HepG2 (cell line): Measurements from ENCODE around the gene SLC5A10. TPM values are rescaled to one million over a fixed set of nuclear protein-coding genes. Genes with fewer than 3 reads are reported as not detected.

ENCODE experiments used
- AKAP8 ChIP-seq: sonication (generic); formaldehyde crosslinking; IDR thresholded peaks from 2 replicates; pipeline ENCODE4 v1.5.1; 2020; ENCODE audit warnings: mild to moderate bottlenecking, missing genetic modification reagents
- BHLHE40 ChIP-seq: IDR thresholded peaks from 2 replicates; pipeline ENCODE4 v1.6.1; 2011; ENCODE audit warnings: low read length, improper control_type of control experiment
- CAMTA2 ChIP-seq: sonication (generic); formaldehyde crosslinking; IDR thresholded peaks from 2 replicates; pipeline ENCODE4 v1.4.0; 2020; ENCODE audit warnings: mild to moderate bottlenecking, missing genetic modification reagents, borderline replicate concordance
- CHCHD3 ChIP-seq: sonication (generic); formaldehyde crosslinking; IDR thresholded peaks from 2 replicates; pipeline ENCODE4 v1.8.0; 2022; ENCODE audit warnings: mild to moderate bottlenecking, missing genetic modification reagents, moderate library complexity
- CTCF ChIP-seq: sonication (generic); formaldehyde crosslinking; IDR thresholded peaks from 2 replicates; pipeline ENCODE4 v1.5.0; 2020; ENCODE audit warnings: mild to moderate bottlenecking, missing genetic modification reagents, moderate library complexity
- FOXJ3 ChIP-seq: sonication (generic); formaldehyde crosslinking; IDR thresholded peaks from 2 replicates; pipeline ENCODE4 v1.4.0; 2020; ENCODE audit warnings: missing genetic modification reagents, mild to moderate bottlenecking, borderline replicate concordance
- HHEX ChIP-seq: IDR thresholded peaks from 2 replicates; pipeline ENCODE4 v1.6.1; 2016; ENCODE audit warnings: control low read depth
- HNRNPLL ChIP-seq: fragments of 200-400 bp; formaldehyde crosslinking; IDR thresholded peaks from 2 replicates; pipeline ENCODE4 v1.6.1; 2017; ENCODE audit warnings: mild to moderate bottlenecking, low read depth, low read length; ENCODE audit not compliant: poor library complexity, severe bottlenecking
- KDM2A ChIP-seq: sonication (generic); formaldehyde crosslinking; IDR thresholded peaks from 2 replicates; pipeline ENCODE4 v1.4.0; 2020; ENCODE audit warnings: low read depth, missing genetic modification reagents, borderline replicate concordance
- NCOA1 ChIP-seq: sonication (generic); formaldehyde crosslinking; IDR thresholded peaks from 2 replicates; pipeline ENCODE4 v1.9.0; 2021; ENCODE audit warnings: missing genetic modification reagents
- PBX2 ChIP-seq: IDR thresholded peaks from 2 replicates; pipeline ENCODE4 v1.6.1; 2016; ENCODE audit warnings: control low read depth
- RBM22 ChIP-seq: fragments of 200-400 bp; formaldehyde crosslinking; optimal IDR thresholded peaks from 2 replicates; pipeline ENCODE3; 2017; ENCODE audit warnings: mild to moderate bottlenecking, low read length, moderate library complexity
- RELA ChIP-seq: sonication (generic); formaldehyde crosslinking; IDR thresholded peaks from 2 replicates; pipeline ENCODE4 v1.4.0; 2020; ENCODE audit warnings: missing genetic modification reagents
- RORA ChIP-seq: sonication (generic); formaldehyde crosslinking; IDR thresholded peaks from 2 replicates; pipeline ENCODE4 v1.5.0; 2020; ENCODE audit warnings: mild to moderate bottlenecking, missing genetic modification reagents, moderate library complexity
- SAFB2 ChIP-seq: sonication (generic); formaldehyde crosslinking; IDR thresholded peaks from 2 replicates; pipeline ENCODE4 v1.5.1; 2020; ENCODE audit warnings: missing genetic modification reagents, low read depth, mild to moderate bottlenecking, borderline replicate concordance
- ZBTB14 ChIP-seq: sonication (generic); formaldehyde crosslinking; IDR thresholded peaks from 2 replicates; pipeline ENCODE4 v1.4.0; 2020; ENCODE audit warnings: missing genetic modification reagents
- ZBTB34 ChIP-seq: sonication (generic); formaldehyde crosslinking; IDR thresholded peaks from 2 replicates; pipeline ENCODE4 v1.8.0; 2022; ENCODE audit warnings: mild to moderate bottlenecking, missing genetic modification reagents
- ZNF296 ChIP-seq: sonication (generic); formaldehyde crosslinking; conservative IDR thresholded peaks from 2 replicates; pipeline ENCODE4 v1.5.0; 2020; ENCODE audit warnings: mild to moderate bottlenecking, missing genetic modification reagents
- ZNF670 ChIP-seq: sonication (generic); formaldehyde crosslinking; IDR thresholded peaks from 2 replicates; pipeline ENCODE4 v1.8.0; 2022; ENCODE audit warnings: mild to moderate bottlenecking, missing genetic modification reagents, borderline replicate concordance
- ZSCAN25 ChIP-seq: sonication (generic); formaldehyde crosslinking; IDR thresholded peaks from 2 replicates; pipeline ENCODE4 v1.8.0; 2022; ENCODE audit warnings: mild to moderate bottlenecking, missing genetic modification reagents
- polyA plus RNA-seq, 8 experiments: library from polyadenylated mRNA; depleted of rRNA in 3 of 8; stranded (reverse) in 7 of 8; unstranded in 1 of 8; fragments of >200 nt; fragmentation: Illumina TruSeq in 4 of 8; extraction: Trizol in 4 of 8; gene quantifications; 2 replicates each; pipeline versions ENCODE4 v1.2.1 to v1.2.3, GENCODE V29; 2011 to 2016; ENCODE audit warnings: low read depth in 4 of 8, missing spikeins in 1 of 8, mixed read lengths in 1 of 8; ENCODE audit not compliant: insufficient read depth in 1 of 8
- total RNA-seq, 5 experiments: library from RNA; depleted of rRNA; stranded (reverse); fragments of >200 nt; fragmentation: Illumina TruSeq; extraction: Trizol; gene quantifications; 2 replicates each; pipeline ENCODE4 v1.2.3, GENCODE V29; 2016; ENCODE audit warnings: low read depth in 1 of 5
- TF ChIP-seq, protein P1 (sequence below): IDR thresholded peaks from 2 replicates; pipeline ENCODE4 v1.6.1; 2016
- TF ChIP-seq, protein P2 (sequence below): sonication (generic); formaldehyde crosslinking; IDR thresholded peaks from 2 replicates; pipeline ENCODE4 v1.8.0; 2022; ENCODE audit warnings: missing genetic modification reagents, mild to moderate bottlenecking, borderline replicate concordance

The SLC5A10 gene
- total and polyA plus RNA-seq, 2 of the 13 experiments (the other 11 are each of a cell fraction or from before 2014, with no cell fraction given): 0.05 TPM; not detected in 1

DNA sequence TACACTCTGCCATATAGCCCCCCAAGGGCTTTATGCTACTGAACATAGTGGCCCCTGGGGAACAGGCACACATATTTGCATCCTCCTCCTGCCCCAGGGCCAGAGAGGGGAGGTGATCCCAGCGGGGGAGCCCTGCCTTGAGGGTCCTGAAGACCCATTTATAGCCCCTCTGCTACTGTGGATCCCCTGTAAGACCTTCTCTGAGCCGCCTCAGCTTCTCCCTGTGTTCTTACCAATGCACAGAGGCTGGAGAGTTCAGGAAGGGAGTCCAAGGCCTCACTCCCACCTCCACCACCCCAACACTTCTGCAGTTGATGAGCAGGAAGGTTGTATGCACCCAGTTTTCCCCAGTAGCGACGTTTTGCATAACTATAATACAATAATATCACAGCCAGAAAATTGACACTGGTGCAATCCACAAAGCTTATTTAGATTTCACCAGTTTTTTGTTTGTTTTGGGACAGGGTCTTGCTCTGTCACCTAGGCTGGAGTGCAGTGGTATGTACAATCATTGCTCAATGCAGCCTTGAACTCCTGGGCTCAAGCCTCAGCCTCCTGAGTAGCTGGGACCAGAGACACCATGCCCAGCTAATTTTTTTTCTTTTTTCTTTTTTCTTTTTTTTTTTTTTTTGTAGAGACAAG is 53.9 kb downstream of the SLC5A10 start (continued):
- 0 out of 2 replicates have a peak, but pooled peaks have one; percentile 12 for TF ChIP-seq CAMTA2
- 0 out of 2 replicates have a peak, but pooled peaks have one; percentile 73 for TF ChIP-seq RORA (CRISPR knock-in tag)
- TF ChIP-seq PBX2 (CRISPR knock-in tag): no peak
- TF ChIP-seq HHEX (CRISPR knock-in tag): no peak
- no peak; the same call in 1 of the 2 replicates for TF ChIP-seq ZBTB34 (CRISPR knock-in tag)
- no peak for TF ChIP-seq ZNF670 (CRISPR knock-in tag)
- no peak for TF ChIP-seq ZNF296 (CRISPR knock-in tag)
- TF ChIP-seq ZBTB14: no peak
- TF ChIP-seq BHLHE40: no peak
- TF ChIP-seq, protein P1, sequence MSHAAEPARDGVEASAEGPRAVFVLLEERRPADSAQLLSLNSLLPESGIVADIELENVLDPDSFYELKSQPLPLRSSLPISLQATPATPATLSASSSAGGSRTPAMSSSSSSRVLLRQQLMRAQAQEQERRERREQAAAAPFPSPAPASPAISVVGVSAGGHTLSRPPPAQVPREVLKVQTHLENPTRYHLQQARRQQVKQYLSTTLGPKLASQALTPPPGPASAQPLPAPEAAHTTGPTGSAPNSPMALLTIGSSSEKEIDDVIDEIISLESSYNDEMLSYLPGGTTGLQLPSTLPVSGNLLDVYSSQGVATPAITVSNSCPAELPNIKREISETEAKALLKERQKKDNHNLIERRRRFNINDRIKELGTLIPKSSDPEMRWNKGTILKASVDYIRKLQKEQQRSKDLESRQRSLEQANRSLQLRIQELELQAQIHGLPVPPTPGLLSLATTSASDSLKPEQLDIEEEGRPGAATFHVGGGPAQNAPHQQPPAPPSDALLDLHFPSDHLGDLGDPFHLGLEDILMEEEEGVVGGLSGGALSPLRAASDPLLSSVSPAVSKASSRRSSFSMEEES: peak; percentile 74; the same call in 1 of the 2 replicates
- TF ChIP-seq RELA (CRISPR knock-in tag): no peak
- no peak for TF ChIP-seq SAFB2
- TF ChIP-seq RBM22: no peak
- no peak for TF ChIP-seq ZSCAN25 (CRISPR knock-in tag)
- TF ChIP-seq HNRNPLL: no peak
- TF ChIP-seq KDM2A (CRISPR knock-in tag): 0 out of 2 replicates have a peak, but pooled peaks have one; percentile 21
- peak; percentile 80; the same call in 1 of the 2 replicates for TF ChIP-seq FOXJ3 (CRISPR knock-in tag)
- peak; percentile 71 for TF ChIP-seq NCOA1 (CRISPR knock-in tag)
- no peak for TF ChIP-seq CTCF (CRISPR knock-in tag)
- no peak for TF ChIP-seq CHCHD3 (CRISPR knock-in tag)
- TF ChIP-seq, protein P2, sequence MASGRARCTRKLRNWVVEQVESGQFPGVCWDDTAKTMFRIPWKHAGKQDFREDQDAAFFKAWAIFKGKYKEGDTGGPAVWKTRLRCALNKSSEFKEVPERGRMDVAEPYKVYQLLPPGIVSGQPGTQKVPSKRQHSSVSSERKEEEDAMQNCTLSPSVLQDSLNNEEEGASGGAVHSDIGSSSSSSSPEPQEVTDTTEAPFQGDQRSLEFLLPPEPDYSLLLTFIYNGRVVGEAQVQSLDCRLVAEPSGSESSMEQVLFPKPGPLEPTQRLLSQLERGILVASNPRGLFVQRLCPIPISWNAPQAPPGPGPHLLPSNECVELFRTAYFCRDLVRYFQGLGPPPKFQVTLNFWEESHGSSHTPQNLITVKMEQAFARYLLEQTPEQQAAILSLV (CRISPR knock-in tag): no peak
- TF ChIP-seq AKAP8 (CRISPR knock-in tag): no peak
